GM12878 (cell line): Measurements from ENCODE around the gene EHD2. TPM values are rescaled to one million over a fixed set of nuclear protein-coding genes. Genes with fewer than 3 reads are reported as not detected.

Source experiments
- ATAC-seq: fragments of 200-7000 bp; cut with Tn5 transposase; 3 replicates; pipeline ENCODE4 v1.9.1; 2020; ENCODE audit warnings: mild to moderate bottlenecking, moderate library complexity
- BruUV-seq: library from RNA; stranded (reverse); fragments of 400-500 nt; replicated peaks from 2 replicates; lab custom pipeline; 2021; lab: Mats Ljungman, UMichigan
- CTCF ChIA-PET: fragments of 300-600 bp; sonication (Branson Sonifier 250); formaldehyde crosslinking; extraction: SDS; loops from one replicate; lab custom pipeline; 2021; ENCODE audit warnings: inconsistent platforms; lab: Yijun Ruan, JAX
- POLR2A ChIA-PET: fragments of 350-600 bp; formaldehyde crosslinking; extraction: SDS; loops from one replicate; lab custom pipeline; 2021; ENCODE audit warnings: inconsistent platforms; lab: Charles Lee
- RAD21 ChIA-PET: fragments of 300-600 bp; sonication (Branson Sonifier 250); formaldehyde crosslinking; loops from one replicate; lab custom pipeline; 2023; ENCODE audit warnings: antibody characterized with exemption; ENCODE audit not compliant: unreplicated experiment; lab: Charles Lee
- SMC1A ChIA-PET: fragments of 300-600 bp; sonication (Branson Sonifier 250); formaldehyde crosslinking; loops from one replicate; lab custom pipeline; 2023; ENCODE audit not compliant: unreplicated experiment, uncharacterized antibody; lab: Charles Lee
- DNase-seq: peaks from one replicate; pipeline ENCODE4 v3.0.0-alpha.2; 2011; ENCODE audit warnings: low read depth, low spot score
- FAIRE-seq: peaks from 3 replicates; lab custom pipeline; 2011; peaks lifted over from hg19 to GRCh38; lab: Jason Lieb, UNC
- H2AFZ ChIP-seq: 2 replicates; pipeline ENCODE4 v1.6.0; 2011; ENCODE audit warnings: low read depth, low read length, control low read depth; ENCODE audit not compliant: control insufficient read depth
- H3K27ac ChIP-seq: 2 replicates; pipeline ENCODE4 v1.5.1; 2011; ENCODE audit warnings: control low read depth; ENCODE audit not compliant: control insufficient read depth, insufficient read depth
- H3K27me3 ChIP-seq, 2 experiments: replicated peaks in 1 of 2; 2 replicates each; pipeline versions ENCODE4 v1.6.0 to v1.6.1; 2011; ENCODE audit warnings: low read length in 1 of 2; ENCODE audit not compliant: control insufficient read depth in 2 of 2, insufficient read depth in 2 of 2
- H3K36me3 ChIP-seq, 2 experiments: 2 replicates each; pipeline ENCODE4 v1.5.1; 2011; ENCODE audit warnings: low read length in 1 of 2; ENCODE audit not compliant: control insufficient read depth in 2 of 2, insufficient read depth in 2 of 2
- H3K4me1 ChIP-seq: 2 replicates; pipeline ENCODE4 v1.6.1; 2011; ENCODE audit warnings: mild to moderate bottlenecking, low read length, moderate library complexity, mixed read lengths; ENCODE audit not compliant: control insufficient read depth, insufficient read depth
- H3K4me2 ChIP-seq: 2 replicates; pipeline ENCODE4 v1.6.0; 2011; ENCODE audit warnings: control low read depth; ENCODE audit not compliant: control insufficient read depth, insufficient read depth
- H3K4me3 ChIP-seq: fragments of 200-600 bp; sonication (generic); 2 replicates; pipeline ENCODE4 v1.5.1; 2016
- H3K79me2 ChIP-seq: 2 replicates; pipeline ENCODE4 v1.6.0; 2011; ENCODE audit warnings: low read length; ENCODE audit not compliant: control insufficient read depth, insufficient read depth
- H3K9ac ChIP-seq: 2 replicates; pipeline ENCODE4 v1.8.0; 2011; ENCODE audit warnings: low read length, control low read depth, mixed read lengths; ENCODE audit not compliant: control insufficient read depth, insufficient read depth
- H3K9me3 ChIP-seq: replicated peaks from 3 replicates; pipeline ENCODE4 v1.5.1; 2011; ENCODE audit warnings: mild to moderate bottlenecking, low read length; ENCODE audit not compliant: control insufficient read depth, insufficient read depth
- H4K20me1 ChIP-seq: 2 replicates; pipeline ENCODE4 v1.6.0; 2011; ENCODE audit not compliant: control insufficient read depth, insufficient read depth
- EGR1 ChIP-seq, 2 experiments: IDR thresholded peaks; 1 replicate in 1 of 2; 2 replicates in 1 of 2; pipeline ENCODE4 v1.6.1; 2011 to 2012; ENCODE audit warnings: low read depth in 2 of 2, low read length in 2 of 2, borderline replicate concordance in 1 of 2, mild to moderate bottlenecking in 1 of 2, moderate library complexity in 1 of 2
- POLR2A ChIP-seq: IDR thresholded peaks from 2 replicates; pipeline ENCODE4 v1.6.1; 2011; ENCODE audit warnings: low read depth, mild to moderate bottlenecking, low read length
- POLR2AphosphoS2 ChIP-seq: IDR thresholded peaks from 2 replicates; pipeline ENCODE4 v1.6.1; 2011; ENCODE audit warnings: low read depth, mild to moderate bottlenecking, low read length, improper control_type of control experiment, moderate library complexity
- SRF ChIP-seq, 2 experiments: IDR thresholded peaks; 2 replicates each; pipeline ENCODE4 v1.6.1; 2011; ENCODE audit warnings: low read depth in 2 of 2, low read length in 2 of 2, mild to moderate bottlenecking in 1 of 2, moderate library complexity in 1 of 2
- WGBS: methylation state at CpG from one replicate; pipeline ENCODE4 v1.1.6; 2016; ENCODE audit warnings: low lambda C conversion rate; ENCODE audit not compliant: insufficient replicate concordance, insufficient coverage; ENCODE audit errors: missing lambda C conversion rate; 5-methylcytosine and 5-hydroxymethylcytosine counted together
- in situ Hi-C: fragments of 300-500 bp; cut with MboI; formaldehyde crosslinking; loops from 9 replicates; pipeline ENCODE4 v1.14.3; 2018; ENCODE audit warnings: mixed read lengths
- intact Hi-C: fragments of 100-400 bp; cut with micrococcal nuclease; formaldehyde crosslinking; loops from one replicate; pipeline ENCODE4 v1.14.2; 2022; ENCODE audit not compliant: unreplicated experiment
- polyA plus RNA-seq, 11 experiments: library from polyadenylated mRNA; depleted of rRNA in 4 of 11; unstranded in 6 of 11; stranded (reverse) in 5 of 11; fragments of >200 nt; fragmentation: Nextera tagmentation in 4 of 11; fragmentation: Illumina TruSeq in 1 of 11; extraction: Ambion mirVana in 4 of 11; extraction: Trizol in 1 of 11; gene quantifications; 1 replicate in 1 of 11; 2 replicates in 10 of 11; pipeline versions ENCODE4 v1.2.1 to v1.2.3, GENCODE V29; 2011 to 2016; ENCODE audit warnings: inconsistent platforms in 2 of 11, missing spikeins in 2 of 11, low read depth in 1 of 11
- total RNA-seq, 4 experiments: library from RNA; depleted of rRNA in 3 of 4; stranded (reverse); fragments of >200 nt in 3 of 4; fragmentation: Illumina TruSeq in 1 of 4; extraction: Trizol in 1 of 4; gene quantifications; 2 replicates each; pipeline versions ENCODE4 v1.2.1 to v1.2.3, GENCODE V29; 2013 to 2021
- TF ChIP-seq, protein P1 (sequence below): IDR thresholded peaks from 2 replicates; pipeline ENCODE4 v1.6.1; 2012; ENCODE audit warnings: low read depth, low read length, improper control_type of control experiment

The EHD2 gene
- total and polyA plus RNA-seq, 10 of the 15 experiments (the other 5 are each of a cell fraction or from before 2014, with no cell fraction given): 0.12 to 0.24 (median 0.23) TPM; not detected in 7

DNA sequence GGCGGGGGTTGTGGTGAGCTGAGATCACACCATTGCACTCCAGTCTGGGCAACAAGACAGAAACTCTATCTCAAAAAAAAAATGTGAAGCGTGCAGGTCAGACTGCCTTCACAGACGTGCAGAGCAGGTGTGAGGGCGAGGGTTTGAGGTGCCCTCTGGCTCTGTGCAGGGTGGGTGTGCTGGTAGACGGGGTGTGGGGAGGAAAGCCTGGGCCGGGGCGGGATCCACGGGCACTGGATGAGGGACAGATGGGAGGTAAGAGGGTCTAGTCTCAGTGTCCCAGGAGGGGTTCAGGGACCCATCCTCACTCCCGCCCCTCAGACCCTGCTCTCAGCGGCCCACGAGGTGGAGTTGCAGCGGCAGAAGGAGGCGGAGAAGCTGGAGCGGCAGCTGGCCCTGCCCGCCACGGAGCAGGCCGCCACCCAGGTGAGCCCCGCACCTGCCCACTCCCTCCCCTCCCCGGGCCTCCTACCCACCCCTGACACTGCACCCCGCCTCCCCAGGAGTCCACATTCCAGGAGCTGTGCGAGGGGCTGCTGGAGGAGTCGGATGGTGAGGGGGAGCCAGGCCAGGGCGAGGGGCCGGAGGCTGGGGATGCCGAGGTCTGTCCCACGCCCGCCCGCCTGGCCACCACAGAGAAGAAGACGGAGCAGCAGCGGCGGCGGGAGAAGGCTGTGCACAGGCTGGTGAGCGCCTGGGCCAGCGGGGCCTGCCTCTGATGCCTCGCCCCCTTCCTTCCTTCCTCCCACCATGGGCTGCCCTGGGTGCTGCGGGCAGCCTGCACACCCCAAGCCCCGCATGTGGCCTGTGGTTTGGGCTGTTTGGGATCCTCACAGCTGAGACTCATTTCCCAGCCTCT lies 41.2 kb downstream of the EHD2 start (continued):
- no peak for TF ChIP-seq POLR2AphosphoS2
- no peak for TF ChIP-seq SRF (IDR thresholded peaks at IDR 0.05; ENCODE audit: low read depth in 2 of 2, low read length in 2 of 2)
- no peak for TF ChIP-seq EGR1 (IDR thresholded peaks at IDR 0.05; ENCODE audit: borderline replicate concordance in 1 of 2, low read depth in 2 of 2, low read length in 2 of 2)

- H3K4me3 ChIP-seq: no peak overlapping the region
- no peaks in the 10 kb centered on the region for H4K20me1 ChIP-seq
- H3K4me2 ChIP-seq: no peak overlapping the region
- no peaks in the 10 kb centered on the region for H3K4me1 ChIP-seq
- peaks cover 29 to 54% of the 10 kb centered on the region in 2 experiments for H3K36me3 ChIP-seq
- WGBS: 92% methylated on average over 25 of the region's 36 CpGs
- ChIA-PET SMC1A (no interaction called here), RAD21 (no interaction called here), CTCF (interaction anchor here (0.6 kb wide), 1 partner anchor 338 kb away, joined by 3 read pairs; no protein-coding TSS in a partner anchor), POLR2A (interaction anchor here (0.7 kb wide), 1 partner anchor 697 kb away, joined by 3 read pairs; no protein-coding TSS in a partner anchor)
- no peaks in the 10 kb centered on the region for H3K27me3 ChIP-seq
- BruUV-seq: no TSS peak
- in situ Hi-C loops (no loop called here), intact Hi-C loops (no loop called here)
- TF ChIP-seq, protein P1, sequence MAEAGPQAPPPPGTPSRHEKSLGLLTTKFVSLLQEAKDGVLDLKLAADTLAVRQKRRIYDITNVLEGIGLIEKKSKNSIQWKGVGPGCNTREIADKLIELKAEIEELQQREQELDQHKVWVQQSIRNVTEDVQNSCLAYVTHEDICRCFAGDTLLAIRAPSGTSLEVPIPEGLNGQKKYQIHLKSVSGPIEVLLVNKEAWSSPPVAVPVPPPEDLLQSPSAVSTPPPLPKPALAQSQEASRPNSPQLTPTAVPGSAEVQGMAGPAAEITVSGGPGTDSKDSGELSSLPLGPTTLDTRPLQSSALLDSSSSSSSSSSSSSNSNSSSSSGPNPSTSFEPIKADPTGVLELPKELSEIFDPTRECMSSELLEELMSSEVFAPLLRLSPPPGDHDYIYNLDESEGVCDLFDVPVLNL: no peak
- TF ChIP-seq POLR2A: peak; percentile 28; the same call in 1 of the 2 replicates
- FAIRE-seq (no peak), ATAC-seq (no peak), DNase-seq (no peak)
- no peaks in the 10 kb centered on the region; the same call in 1 of the 2 replicates for H3K79me2 ChIP-seq
- H3K27ac ChIP-seq: no peak overlapping the region
- no peaks in the 10 kb centered on the region; the same call in 2 of the 3 replicates for H3K9me3 ChIP-seq
- H2AFZ ChIP-seq: no peak overlapping the region
- H3K9ac ChIP-seq: no peak overlapping the region
Observed at GRCh38 chr19:47755065-47755761, 42.0 kb downstream of the EHD2 start.
